CD4-positive, CD25-positive, alpha-beta regulatory T cell (primary cell): ENCODE results near the gene SPTBN5. TPM values are rescaled to one million over a fixed set of nuclear protein-coding genes. Genes with fewer than 3 reads are reported as not detected.

Experiments used
- ATAC-seq, 2 donors: fragments of 150-1000 bp; cut with Tn5 transposase; one replicate each; pipeline ENCODE4 v1.10.0; 2021; ENCODE audit warnings: low read depth in 2 of 2, moderate number of reproducible peaks in 2 of 2, moderate library complexity in 1 of 2
- DNase-seq, 3 donors: peaks; one replicate each; pipeline versions ENCODE4 v3.0.0 to v3.0.0-alpha.2; 2012 to 2022; ENCODE audit warnings: mixed read lengths in 1 of 3
- H3K27ac ChIP-seq: one replicate; pipeline ENCODE4 v1.7.0; 2013; ENCODE audit warnings: mild to moderate bottlenecking, low read length; ENCODE audit not compliant: insufficient read depth, poor library complexity, severe bottlenecking
- H3K27me3 ChIP-seq: one replicate; pipeline ENCODE4 v1.7.0; 2013; ENCODE audit warnings: low read length; ENCODE audit not compliant: control insufficient read depth, insufficient read depth
- H3K36me3 ChIP-seq: one replicate; pipeline ENCODE4 v1.7.0; 2013; ENCODE audit warnings: mild to moderate bottlenecking, low read length, moderate library complexity; ENCODE audit not compliant: control insufficient read depth, insufficient read depth
- H3K4me1 ChIP-seq: 2 replicates; pipeline ENCODE4 v1.7.0; 2013; ENCODE audit warnings: mild to moderate bottlenecking, low read length; ENCODE audit not compliant: insufficient read depth, control insufficient read depth, poor library complexity, severe bottlenecking
- H3K4me3 ChIP-seq: one replicate; pipeline ENCODE4 v1.7.0; 2013; ENCODE audit warnings: low read depth, mild to moderate bottlenecking, low read length, moderate library complexity
- H3K9me3 ChIP-seq, 2 experiments: 1 replicate in 1 of 2; 2 replicates in 1 of 2; pipeline ENCODE4 v1.7.0; 2013; ENCODE audit warnings: low read length in 2 of 2, mild to moderate bottlenecking in 1 of 2, moderate library complexity in 1 of 2; ENCODE audit not compliant: control insufficient read depth in 2 of 2
- H3K27ac Mint-ChIP-seq, 3 donors: one replicate each; pipeline ENCODE4 v1.8.0; 2020 to 2022; ENCODE audit warnings: mild to moderate bottlenecking in 3 of 3, mixed read lengths in 3 of 3, moderate library complexity in 2 of 3
- H3K27me3 Mint-ChIP-seq: one replicate; pipeline ENCODE4 v1.8.0; 2022; ENCODE audit warnings: mild to moderate bottlenecking, mixed read lengths
- H3K36me3 Mint-ChIP-seq: one replicate; pipeline ENCODE4 v1.8.0; 2020; ENCODE audit warnings: mixed read lengths
- H3K4me1 Mint-ChIP-seq, 4 donors: one replicate each; pipeline ENCODE4 v1.8.0; 2020 to 2022; ENCODE audit warnings: mixed read lengths in 4 of 4, mild to moderate bottlenecking in 1 of 4
- H3K4me3 Mint-ChIP-seq, 4 donors: one replicate each; pipeline ENCODE4 v1.8.0; 2020 to 2022; ENCODE audit warnings: mild to moderate bottlenecking in 4 of 4, mixed read lengths in 4 of 4, moderate library complexity in 3 of 4
- H3K9me3 Mint-ChIP-seq, 7 donors: one replicate each; pipeline ENCODE4 v1.8.0; 2020 to 2022; ENCODE audit warnings: mixed read lengths in 7 of 7, mild to moderate bottlenecking in 3 of 7, moderate library complexity in 2 of 7
- polyA plus RNA-seq, 4 donors: library from polyadenylated mRNA; unstranded; fragments of 300-500 nt; fragmentation: Illumina TruSeq; gene quantifications; one replicate each; pipeline ENCODE4 v1.2.3, GENCODE V29; 2021
- total RNA-seq: library from RNA; stranded (reverse); gene quantifications from one replicate; pipeline ENCODE4 v1.2.3, GENCODE V29; 2022

Gene SPTBN5
- total and polyA plus RNA-seq, 5 donors from 2014 or later: 0.26 to 2.7 TPM; not detected in 3

- H3K36me3 ChIP-seq: peaks cover 15% of the 10 kb centered on the region
- H3K27ac ChIP-seq: no peak overlapping the region
- no peaks in the 10 kb centered on the region for H3K4me1 ChIP-seq
- Mint-ChIP-seq H3K27ac (peak overlapping the region in 1 of 3 donors; percentile 59), H3K4me1 (peaks cover 6 to 35% (median 24%) of the 10 kb centered on the region in 4 donors), H3K4me3 (no peak overlapping the region), H3K9me3 (no peaks in the 10 kb centered on the region), H3K27me3 (no peaks in the 10 kb centered on the region), H3K36me3 (peaks cover 18% of the 10 kb centered on the region)
- peak in 1 of 2 donors; percentile 29 for ATAC-seq
- no peaks in the 10 kb centered on the region for H3K9me3 ChIP-seq
- H3K4me3 ChIP-seq: peak overlapping the region; percentile 11
- DNase-seq: no peak
- H3K27me3 ChIP-seq: no peaks in the 10 kb centered on the region
These were observed 94.4 kb downstream of the SPTBN5 start for GRCh38 chr15:41799488-41799805.

- H3K4me3 Mint-ChIP-seq: no peak overlapping the region
- H3K4me1 Mint-ChIP-seq: peaks cover 6 to 37% (median 26%) of the 10 kb centered on the region in 4 donors
- H3K27ac Mint-ChIP-seq: peak overlapping the region in 2 of 3 donors; percentile 59 to 78
These were observed 95.0 kb downstream of the SPTBN5 start for GRCh38 chr15:41798607-41799487.

More at GRCh38 chr15:41798607-41799487, 95.0 kb downstream of the SPTBN5 start:
- peak overlapping the region; percentile 11 for H3K4me3 ChIP-seq
- DNase-seq: no peak
- no peaks in the 10 kb centered on the region for H3K9me3 Mint-ChIP-seq
- H3K27me3 ChIP-seq: no peaks in the 10 kb centered on the region
- H3K27ac ChIP-seq: no peak overlapping the region
- peaks cover 17% of the 10 kb centered on the region for H3K36me3 Mint-ChIP-seq
- H3K36me3 ChIP-seq: peaks cover 15% of the 10 kb centered on the region
- H3K9me3 ChIP-seq: no peaks in the 10 kb centered on the region
- H3K4me1 ChIP-seq: no peaks in the 10 kb centered on the region
- H3K27me3 Mint-ChIP-seq: no peaks in the 10 kb centered on the region
- peak in 1 of 2 donors; percentile 16 for ATAC-seq

Other genes with a start within 250 kb of the SPTBN5 start
- 46.9 TPM for gene MGA, start 233.6 kb downstream of the SPTBN5 start, total RNA-seq
- gene MGA, start 233.6 kb downstream of the SPTBN5 start, polyA plus RNA-seq: 10 to 100 TPM; 10.4 to 16.1 (median 15.3) TPM
- gene MAPKBP1, start 119.6 kb downstream of the SPTBN5 start, total RNA-seq: 40.4 TPM
- 1 to 10 TPM; 1.9 to 3.1 (median 2.6) TPM for gene MAPKBP1, start 119.6 kb downstream of the SPTBN5 start, polyA plus RNA-seq
- gene JMJD7, start 66.0 kb downstream of the SPTBN5 start, total RNA-seq: 42.2 TPM
- gene JMJD7, start 66.0 kb downstream of the SPTBN5 start, polyA plus RNA-seq: 10 to 100 TPM; 17.0 to 26.1 (median 24.5) TPM
- 30.1 TPM for gene PLA2G4B, start 55.2 kb downstream of the SPTBN5 start, total RNA-seq
- gene PLA2G4B, start 55.2 kb downstream of the SPTBN5 start, polyA plus RNA-seq: 1 to 10 TPM in 2 of 4 donors, under 1 TPM in 2; 0.42 to 3.4 (median 1.4) TPM
- gene EHD4, start 78.5 kb upstream of the SPTBN5 start, total RNA-seq: 57.8 TPM
- gene EHD4, start 78.5 kb upstream of the SPTBN5 start, polyA plus RNA-seq: 10 to 100 TPM in 3 of 4 donors, 1 to 10 TPM in 1; 9.3 to 14.2 (median 13.5) TPM
- not detected for gene PLA2G4E, start 127.0 kb upstream of the SPTBN5 start, total RNA-seq
- not detected for gene PLA2G4E, start 127.0 kb upstream of the SPTBN5 start, polyA plus RNA-seq
- gene PLA2G4D, start 200.5 kb upstream of the SPTBN5 start, total RNA-seq: not detected
- gene PLA2G4D, start 200.5 kb upstream of the SPTBN5 start, polyA plus RNA-seq: not detected